Activated CD4-positive, alpha-beta T cell treated with anti-CD3 and anti-CD28 coated beads for 36 hours (primary cell): ENCODE results near the gene INSIG1. TPM values are rescaled to one million over a fixed set of nuclear protein-coding genes. Genes with fewer than 3 reads are reported as not detected.

Experiments used
- ATAC-seq: fragments of 200-7000 bp; cut with Tn5 transposase; one replicate; pipeline ENCODE4 v1.10.0; 2021; ENCODE audit warnings: mild to moderate bottlenecking, moderate library complexity
- CTCF ChIA-PET: fragments of 350-600 bp; sonication (Branson Sonifier 250); formaldehyde crosslinking; loops from one replicate; lab custom pipeline; 2021; ENCODE audit warnings: antibody characterized with exemption; lab: Charles Lee
- POLR2A ChIA-PET: fragments of 350-600 bp; sonication (Branson Sonifier 250); formaldehyde crosslinking; loops from one replicate; lab custom pipeline; 2021; ENCODE audit warnings: antibody characterized with exemption, inconsistent platforms; lab: Charles Lee
- DNase-seq: peaks from one replicate; pipeline ENCODE4 v3.0.0-alpha.2; 2020
- H3K27ac Mint-ChIP-seq: one replicate; pipeline ENCODE4 v1.8.0; 2021; ENCODE audit warnings: mixed read lengths
- H3K27me3 Mint-ChIP-seq: one replicate; pipeline ENCODE4 v1.8.0; 2021; ENCODE audit warnings: mixed read lengths
- H3K36me3 Mint-ChIP-seq: one replicate; pipeline ENCODE4 v1.8.0; 2021; ENCODE audit warnings: low read depth, mixed read lengths
- H3K4me1 Mint-ChIP-seq: one replicate; pipeline ENCODE4 v1.8.0; 2021; ENCODE audit warnings: mixed read lengths
- H3K4me3 Mint-ChIP-seq: one replicate; pipeline ENCODE4 v1.8.0; 2021; ENCODE audit warnings: mild to moderate bottlenecking, moderate library complexity, mixed read lengths
- H3K9me3 Mint-ChIP-seq: one replicate; pipeline ENCODE4 v1.8.0; 2021; ENCODE audit warnings: low read depth, mixed read lengths
- intact Hi-C, 2 experiments: fragments of 100-400 bp; cut with DNase I in 1 of 2; cut with micrococcal nuclease in 1 of 2; formaldehyde crosslinking; loops; one replicate each; pipeline versions ENCODE4 v1.14.2 to v1.15.1; 2022 to 2024; cut with DNase I, micrococcal nuclease
- total RNA-seq, 2 experiments: library from RNA; stranded (reverse); gene quantifications; one replicate each; pipeline ENCODE4 v1.2.3, GENCODE V29; 2021

INSIG1 gene
- total RNA-seq, 2 experiments from 2014 or later, result 100 to 110 TPM

DNA sequence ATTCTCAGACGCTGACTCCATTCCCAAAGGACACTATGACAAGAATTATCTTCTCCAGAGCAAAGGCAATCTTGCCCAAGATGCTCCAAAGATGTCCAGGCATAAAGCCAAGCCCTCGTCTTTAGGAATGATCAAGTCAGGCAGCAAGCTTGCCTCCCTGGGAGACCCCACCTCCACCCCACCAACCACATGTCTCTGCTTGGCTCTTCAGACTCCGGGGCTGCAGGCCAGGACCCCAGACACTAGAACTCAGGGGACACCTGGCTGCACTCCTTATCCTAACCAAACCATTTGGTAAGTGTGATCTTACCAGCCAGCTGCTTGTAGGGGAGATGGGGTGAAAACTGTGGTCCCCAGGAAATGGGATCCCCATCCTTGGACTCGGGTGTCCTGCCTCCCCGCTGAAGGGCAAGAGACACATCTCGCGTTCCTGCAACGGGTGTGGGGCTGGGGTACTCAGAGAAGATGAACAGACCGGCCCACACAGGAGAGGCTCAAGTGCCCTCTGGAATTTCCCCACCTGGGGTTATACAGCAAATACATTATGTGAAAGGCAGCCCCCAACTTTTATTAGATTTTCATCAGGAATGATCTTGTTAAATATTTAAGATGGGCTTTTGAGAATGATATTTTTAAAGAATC is 55.7 kb downstream of the INSIG1 start:
- no peak overlapping the region for H3K27ac Mint-ChIP-seq
- H3K9me3 Mint-ChIP-seq, result peaks cover 1% of the 10 kb centered on the region

DNA sequence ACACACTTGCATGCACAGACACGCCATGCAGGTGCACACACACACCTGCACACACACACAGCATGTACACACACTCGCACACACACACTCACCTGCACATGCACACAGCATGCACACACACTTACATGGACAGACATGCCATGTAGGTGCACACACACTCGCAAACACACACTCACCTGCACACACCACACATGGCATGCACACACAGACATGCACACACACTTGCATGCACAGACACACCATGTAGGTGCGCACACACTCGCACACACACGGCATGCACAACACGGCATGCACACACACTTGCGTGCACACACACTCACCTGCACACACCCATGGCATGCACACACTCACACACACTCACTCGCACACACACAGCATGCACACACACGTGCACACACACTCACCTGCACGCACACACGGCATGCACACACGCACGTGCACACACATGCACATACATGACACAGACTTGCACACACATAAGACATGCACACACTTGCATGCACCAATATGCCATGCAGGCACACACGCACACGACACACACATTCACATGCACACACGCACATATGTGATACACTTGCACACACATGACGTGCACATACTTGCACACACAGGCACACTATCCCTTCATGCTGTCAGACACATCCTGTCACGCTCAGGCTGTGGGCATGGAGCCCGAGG is 56.8 kb downstream of the INSIG1 start:
- peaks cover 1% of the 10 kb centered on the region for H3K9me3 Mint-ChIP-seq
- no peak for ATAC-seq
- peaks cover 27% of the 10 kb centered on the region for H3K27me3 Mint-ChIP-seq
- H3K4me3 Mint-ChIP-seq, result no peak overlapping the region
- ChIA-PET POLR2A (no interaction called here), CTCF (interaction anchor here (2.0 kb wide), 1 partner anchor 10 kb away, joined by 5 read pairs; no protein-coding TSS in a partner anchor)
- intact Hi-C loops, result no loop called here
- H3K4me1 Mint-ChIP-seq, result no peaks in the 10 kb centered on the region
- H3K27ac Mint-ChIP-seq, result no peak overlapping the region
- H3K36me3 Mint-ChIP-seq, result no peaks in the 10 kb centered on the region
- no peak for DNase-seq

More for the DNA sequence above, 55.7 kb downstream of the INSIG1 start:
- no peak for ATAC-seq
- ChIA-PET POLR2A (no interaction called here), CTCF (interaction anchor here (0.5 to 2.0 kb wide), 3 partner anchors 8 to 426 kb away, joined by 3 to 5 read pairs (median 3); no protein-coding TSS in a partner anchor)
- Mint-ChIP-seq H3K4me1 (no peaks in the 10 kb centered on the region), H3K36me3 (no peaks in the 10 kb centered on the region), H3K27me3 (peaks cover 23% of the 10 kb centered on the region), H3K4me3 (no peak overlapping the region)
- intact Hi-C loops, result no loop called here
- DNase-seq, result no peak

DNA sequence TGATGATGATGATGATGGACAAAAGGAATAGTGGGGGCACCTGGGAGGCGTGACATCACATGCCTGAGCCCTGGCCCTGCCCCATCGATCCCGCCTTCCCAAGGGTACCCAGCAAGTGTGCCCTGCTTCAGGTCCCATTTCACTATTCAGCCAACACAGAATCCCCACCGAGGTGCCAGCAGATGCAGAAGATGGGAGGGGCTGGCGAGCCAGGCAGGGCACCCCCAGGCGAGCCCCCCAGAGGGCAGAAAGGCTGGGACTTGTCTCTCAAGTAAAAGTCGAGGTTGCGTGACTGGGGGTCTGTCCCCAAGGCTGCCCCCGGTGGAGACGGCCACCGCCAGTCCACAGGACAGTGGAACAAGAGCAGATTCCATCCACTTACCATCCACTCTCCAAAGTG is 57.5 kb downstream of the INSIG1 start:
- Mint-ChIP-seq H3K27me3 (peaks cover 31% of the 10 kb centered on the region), H3K36me3 (no peaks in the 10 kb centered on the region), H3K4me3 (no peak overlapping the region), H3K4me1 (no peaks in the 10 kb centered on the region), H3K27ac (no peak overlapping the region), H3K9me3 (peaks cover 1% of the 10 kb centered on the region)
- POLR2A ChIA-PET, result no interaction called here
- no peak for DNase-seq
- intact Hi-C loops, result no loop called here
- CTCF ChIA-PET, result no interaction called here
- ATAC-seq, result no peak

DNA sequence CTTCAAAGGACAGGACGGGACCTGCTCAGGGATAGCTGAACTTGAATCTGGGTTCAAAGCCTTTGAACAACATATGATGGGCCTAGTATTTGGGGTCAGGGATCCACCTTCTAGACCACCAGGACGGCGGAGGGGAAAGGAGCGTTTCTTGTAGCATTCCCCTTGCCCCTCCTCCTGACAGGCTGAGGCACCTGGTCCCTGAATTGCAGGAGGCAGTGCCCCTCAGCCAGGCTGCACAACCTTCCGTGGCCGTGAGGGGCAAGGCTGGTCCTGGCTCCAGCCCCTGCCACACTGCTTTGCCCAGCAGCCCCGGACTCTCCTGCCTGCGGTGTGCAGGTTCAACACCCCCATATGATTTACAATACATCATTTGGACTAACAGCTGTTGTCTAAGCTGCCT is 58.1 kb downstream of the INSIG1 start:
- H3K36me3 Mint-ChIP-seq, result no peaks in the 10 kb centered on the region
- no peaks in the 10 kb centered on the region for H3K4me1 Mint-ChIP-seq
- ChIA-PET POLR2A (no interaction called here), CTCF (interaction anchor here (1.0 to 2.8 kb wide), 4 partner anchors 11 to 430 kb away, joined by 3 to 14 read pairs (median 7); no protein-coding TSS in a partner anchor)
- H3K27ac Mint-ChIP-seq, result no peak overlapping the region
- no peak for ATAC-seq
- no peak for DNase-seq
- peaks cover 1% of the 10 kb centered on the region for H3K9me3 Mint-ChIP-seq
- peaks cover 36% of the 10 kb centered on the region for H3K27me3 Mint-ChIP-seq
- H3K4me3 Mint-ChIP-seq, result no peak overlapping the region
- intact Hi-C loops, result no loop called here

DNA sequence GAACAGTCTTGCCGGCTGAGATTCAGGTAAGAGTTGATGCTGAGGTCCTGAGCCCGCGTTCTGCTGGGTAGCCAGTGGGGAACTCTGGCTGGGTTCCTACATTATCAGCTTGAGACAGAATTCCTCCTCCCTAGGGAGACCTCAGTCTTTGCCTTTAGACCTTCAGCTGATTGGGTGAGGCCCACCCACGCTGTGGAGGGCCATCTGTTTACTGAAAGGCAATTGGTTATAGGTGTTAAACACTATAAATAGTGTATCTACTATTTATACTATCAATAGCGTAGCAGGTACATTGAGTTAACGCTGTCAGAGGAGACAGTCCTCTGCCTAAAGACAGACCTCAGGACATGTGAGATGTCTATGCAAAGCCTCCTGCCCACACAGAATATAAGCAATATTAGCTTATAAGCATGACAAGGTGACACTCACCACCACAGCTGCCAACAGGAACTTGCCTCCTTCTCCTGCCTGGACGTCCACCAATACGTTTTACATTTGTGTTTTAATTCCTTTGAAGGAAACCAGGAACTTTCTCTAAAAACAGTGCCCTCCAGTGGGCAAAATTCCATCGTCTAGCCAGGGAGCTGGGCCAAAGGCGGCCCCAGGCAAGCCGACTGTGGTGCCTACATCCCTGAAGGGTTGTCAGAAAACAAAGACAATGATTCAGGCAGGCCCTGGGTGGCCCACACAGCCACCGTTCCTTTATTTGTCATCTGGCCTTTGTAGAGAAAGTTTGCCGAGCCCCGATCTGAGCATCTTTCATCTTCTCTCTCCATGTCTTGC is 58.8 kb downstream of the INSIG1 start:
- Mint-ChIP-seq H3K27ac (no peak overlapping the region), H3K36me3 (no peaks in the 10 kb centered on the region), H3K27me3 (peaks cover 36% of the 10 kb centered on the region), H3K9me3 (peaks cover 1% of the 10 kb centered on the region), H3K4me3 (no peak overlapping the region), H3K4me1 (no peaks in the 10 kb centered on the region)
- ChIA-PET POLR2A (interaction anchor here (0.7 kb wide), 1 partner anchor 151 kb away, joined by 3 read pairs; no protein-coding TSS in a partner anchor), CTCF (interaction anchor here (0.8 to 2.8 kb wide), 6 partner anchors 8 to 431 kb away, joined by 3 to 14 read pairs (median 6); no protein-coding TSS in a partner anchor)
- DNase-seq (no peak), ATAC-seq (no peak)
- intact Hi-C loops, result no loop called here

DNA sequence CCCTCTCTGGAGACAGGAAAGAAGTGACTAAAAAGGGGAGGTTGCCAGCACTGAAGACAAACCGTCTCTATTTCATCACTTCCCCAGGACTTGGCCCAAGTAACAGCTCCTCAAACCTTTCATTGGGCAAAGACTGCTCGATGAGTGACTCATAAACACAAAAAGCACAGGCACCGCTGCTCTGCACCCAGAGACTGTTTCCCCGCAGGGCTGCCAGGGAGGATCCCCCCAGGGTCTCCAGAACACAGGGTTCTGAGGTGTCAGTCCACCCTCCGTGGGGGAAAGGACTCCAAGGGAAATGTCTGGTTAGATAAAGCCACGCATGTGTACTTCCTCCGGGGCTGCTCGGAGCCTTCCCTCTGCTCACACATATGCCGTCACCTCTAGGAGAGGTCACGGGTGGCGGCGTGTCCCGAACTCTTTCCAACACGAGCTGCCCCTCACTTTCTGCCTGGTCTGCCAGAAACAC is 59.9 kb downstream of the INSIG1 start:
- CTCF ChIA-PET, result interaction anchor here (1.3 to 2.8 kb wide), 4 partner anchors 13 to 444 kb away, joined by 4 to 14 read pairs (median 10); no protein-coding TSS in a partner anchor
- peaks cover 35% of the 10 kb centered on the region for H3K27me3 Mint-ChIP-seq
- H3K27ac Mint-ChIP-seq, result no peak overlapping the region
- intact Hi-C loops, result no loop called here
- H3K4me1 Mint-ChIP-seq, result no peaks in the 10 kb centered on the region
- no peaks in the 10 kb centered on the region for H3K36me3 Mint-ChIP-seq
- POLR2A ChIA-PET, result no interaction called here
- ATAC-seq (no peak), DNase-seq (no peak)
- H3K9me3 Mint-ChIP-seq, result peaks cover 1% of the 10 kb centered on the region
- no peak overlapping the region for H3K4me3 Mint-ChIP-seq

DNA sequence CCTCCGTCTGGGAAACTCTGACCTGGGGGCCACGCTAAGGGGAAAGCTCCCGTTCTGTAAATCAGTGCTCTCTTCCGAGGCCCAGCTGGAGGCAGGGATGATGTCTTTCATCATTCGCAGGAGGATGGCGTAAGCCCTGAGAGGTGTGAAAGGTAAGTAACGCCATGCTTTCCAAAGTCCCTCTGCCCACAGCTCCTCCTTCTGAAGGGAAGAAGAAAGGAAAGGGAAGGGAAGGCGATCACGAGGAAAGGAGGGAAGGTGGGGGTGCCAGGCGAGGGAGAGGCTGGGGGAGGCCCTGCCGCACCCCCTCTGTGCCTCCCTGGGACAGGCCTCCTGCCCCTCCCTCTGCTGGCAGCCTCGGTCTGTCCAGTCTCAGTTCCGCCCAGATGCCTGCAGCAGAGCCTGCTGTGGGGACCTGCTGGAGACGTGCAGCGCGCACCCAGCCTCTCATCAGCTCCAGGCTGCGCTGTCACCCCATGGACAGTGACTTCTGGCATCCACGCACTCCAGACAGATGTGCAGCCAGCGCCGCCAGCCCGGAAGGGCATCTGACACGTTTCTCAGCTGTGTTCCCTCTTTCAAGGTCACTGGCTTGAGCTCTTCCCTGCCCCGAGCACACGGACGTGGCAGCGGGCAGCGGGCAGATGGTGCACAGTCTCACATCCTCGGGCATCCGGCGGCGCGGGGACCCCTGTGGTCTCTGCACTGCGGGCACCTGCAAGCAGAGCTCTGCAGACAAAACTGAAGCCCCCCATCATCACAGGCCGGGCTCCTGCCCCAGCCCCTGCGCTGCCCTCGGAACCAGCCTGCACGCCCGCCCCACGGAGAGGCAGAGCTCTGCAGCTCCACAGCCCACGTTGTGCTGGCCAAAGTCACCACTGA is 60.6 kb downstream of the INSIG1 start:
- DNase-seq, result no peak
- ChIA-PET POLR2A (interaction anchor here (0.8 kb wide), 1 partner anchor 431 kb away, joined by 3 read pairs; no protein-coding TSS in a partner anchor), CTCF (interaction anchor here (1.2 to 2.8 kb wide), 5 partner anchors 14 to 445 kb away, joined by 3 to 14 read pairs (median 9); no protein-coding TSS in a partner anchor)
- Mint-ChIP-seq H3K9me3 (peaks cover 1% of the 10 kb centered on the region), H3K4me1 (no peaks in the 10 kb centered on the region), H3K4me3 (no peak overlapping the region), H3K27ac (no peak overlapping the region), H3K36me3 (no peaks in the 10 kb centered on the region), H3K27me3 (peaks cover 37% of the 10 kb centered on the region)
- ATAC-seq, result no peak
- intact Hi-C loops, result no loop called here

DNA sequence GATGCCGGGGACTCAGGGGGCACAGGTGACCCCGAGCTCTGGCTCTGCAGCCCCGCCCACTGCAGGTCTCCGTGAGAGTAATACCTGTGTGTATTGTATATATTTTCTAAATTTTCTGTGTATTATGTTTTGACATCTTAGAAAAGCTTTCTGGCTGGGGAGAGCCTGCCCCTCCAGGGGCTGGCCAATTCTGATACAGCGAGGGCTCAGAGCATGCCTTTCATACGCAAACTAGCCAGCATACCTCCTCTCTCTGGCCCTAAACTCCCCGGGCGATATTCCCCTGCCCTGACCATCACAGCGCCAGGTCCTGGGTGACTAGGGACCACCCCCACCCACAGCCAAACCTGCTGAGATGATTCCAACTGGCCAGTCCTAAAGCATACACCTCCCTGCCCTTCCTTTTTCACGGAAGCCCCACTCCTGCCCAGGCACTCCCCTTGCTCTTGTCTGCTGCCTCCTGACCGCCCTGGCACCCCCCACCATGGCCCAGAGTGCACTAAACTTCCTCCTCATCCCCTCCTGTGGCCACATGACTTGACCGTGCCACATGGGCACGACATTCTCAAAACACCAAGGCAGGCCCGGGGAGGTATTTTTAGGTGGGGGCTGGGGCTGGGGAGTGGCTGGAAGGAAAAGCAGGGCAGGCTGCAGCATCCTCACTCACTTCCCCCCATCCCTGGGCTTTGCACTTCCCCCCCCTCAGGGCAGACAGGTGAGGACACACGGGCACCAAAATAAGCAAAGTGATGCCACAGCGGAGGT is 61.5 kb downstream of the INSIG1 start:
- H3K4me3 Mint-ChIP-seq, result no peak overlapping the region
- ATAC-seq, result no peak
- POLR2A ChIA-PET, result interaction anchor here (0.8 kb wide), 1 partner anchor 431 kb away, joined by 3 read pairs; no protein-coding TSS in a partner anchor
- H3K27ac Mint-ChIP-seq, result no peak overlapping the region
- no peaks in the 10 kb centered on the region for H3K36me3 Mint-ChIP-seq
- H3K4me1 Mint-ChIP-seq, result no peaks in the 10 kb centered on the region
- DNase-seq, result no peak
- peaks cover 1% of the 10 kb centered on the region for H3K9me3 Mint-ChIP-seq
- CTCF ChIA-PET, result interaction anchor here (1.2 kb wide), 1 partner anchor 240 kb away, joined by 3 read pairs; no protein-coding TSS in a partner anchor
- intact Hi-C loops, result no loop called here
- H3K27me3 Mint-ChIP-seq, result peaks cover 42% of the 10 kb centered on the region
